ENCODE measurements around the gene RNF41.

The RNF41 gene

GRCh38 chr12:56257071-56257470 is 35.3 kb upstream of the RNF41 start:
- TF ChIP-seq POLR2A (IDR thresholded peaks at IDR 0.05; ENCODE audit: low read depth, low read length) = no peak
- no peak for FAIRE-seq
- no peak for DNase-seq (ENCODE audit: insufficient read length, low spot score)

GRCh38 chr12:56256326-56256960 is 34.7 kb upstream of the RNF41 start:
- DNase-seq (ENCODE audit: insufficient read length, low spot score) (peak; percentile 74), FAIRE-seq (no peak)
- TF ChIP-seq POLR2A (IDR thresholded peaks at IDR 0.05; ENCODE audit: low read depth, low read length) = no peak

GRCh38 chr12:56255671-56256070 is 33.9 kb upstream of the RNF41 start:
- DNase-seq (ENCODE audit: insufficient read length, low spot score) (no peak), FAIRE-seq (no peak)
- TF ChIP-seq POLR2A (IDR thresholded peaks at IDR 0.05; ENCODE audit: low read depth, low read length) = no peak

- DNase-seq (ENCODE audit: insufficient read length, low spot score) = no peak
- FAIRE-seq = no peak
- TF ChIP-seq POLR2A (IDR thresholded peaks at IDR 0.05; ENCODE audit: low read depth, low read length) = no peak
Measured at GRCh38 chr12:56253091-56253490, 31.4 kb upstream of the RNF41 start.

- DNase-seq (ENCODE audit: insufficient read length, low spot score) (no peak), FAIRE-seq (no peak)
- no peak for TF ChIP-seq POLR2A (IDR thresholded peaks at IDR 0.05; ENCODE audit: low read depth, low read length)
Measured at GRCh38 chr12:56252649-56253048, 30.9 kb upstream of the RNF41 start.

GRCh38 chr12:56248711-56249110 is 27.0 kb upstream of the RNF41 start:
- FAIRE-seq (no peak), DNase-seq (ENCODE audit: insufficient read length, low spot score) (no peak)
- TF ChIP-seq POLR2A (IDR thresholded peaks at IDR 0.05; ENCODE audit: low read depth, low read length) = no peak

- no peak for DNase-seq (ENCODE audit: insufficient read length, low spot score)
- no peak for TF ChIP-seq POLR2A (IDR thresholded peaks at IDR 0.05; ENCODE audit: low read depth, low read length)
- FAIRE-seq = no peak
Measured at GRCh38 chr12:56247923-56248322, 26.2 kb upstream of the RNF41 start.

- DNase-seq (ENCODE audit: insufficient read length, low spot score) (no peak), FAIRE-seq (no peak)
- TF ChIP-seq POLR2A (IDR thresholded peaks at IDR 0.05; ENCODE audit: low read depth, low read length) = no peak
Measured at GRCh38 chr12:56244494-56244893, 22.8 kb upstream of the RNF41 start.

GRCh38 chr12:56243731-56244181 is 22.0 kb upstream of the RNF41 start:
- no peak for TF ChIP-seq POLR2A (IDR thresholded peaks at IDR 0.05; ENCODE audit: low read depth, low read length)
- DNase-seq (ENCODE audit: insufficient read length, low spot score) = no peak
- FAIRE-seq = no peak

- no peak for DNase-seq (ENCODE audit: insufficient read length, low spot score)
- no peak for TF ChIP-seq POLR2A (IDR thresholded peaks at IDR 0.05; ENCODE audit: low read depth, low read length)
- FAIRE-seq = no peak
Measured at GRCh38 chr12:56242986-56243385, 21.3 kb upstream of the RNF41 start.

- no peak for DNase-seq (ENCODE audit: insufficient read length, low spot score)
- no peak for FAIRE-seq
- no peak for TF ChIP-seq POLR2A (IDR thresholded peaks at IDR 0.05; ENCODE audit: low read depth, low read length)
Measured at GRCh38 chr12:56241424-56242303, 19.9 kb upstream of the RNF41 start.

- no peak for FAIRE-seq
Measured at GRCh38 chr12:56237552-56237951, 15.8 kb upstream of the RNF41 start.

GRCh38 chr12:56236985-56237384 is 15.3 kb upstream of the RNF41 start:
- FAIRE-seq (no peak), DNase-seq (ENCODE audit: insufficient read length, low spot score) (no peak)
- no peak for TF ChIP-seq POLR2A (IDR thresholded peaks at IDR 0.05; ENCODE audit: low read depth, low read length)

More at GRCh38 chr12:56237552-56237951, 15.8 kb upstream of the RNF41 start:
- no peak for DNase-seq (ENCODE audit: insufficient read length, low spot score)
- TF ChIP-seq POLR2A (IDR thresholded peaks at IDR 0.05; ENCODE audit: low read depth, low read length) = no peak

- DNase-seq (ENCODE audit: insufficient read length, low spot score) (no peak), FAIRE-seq (no peak)
- no peak for TF ChIP-seq POLR2A (IDR thresholded peaks at IDR 0.05; ENCODE audit: low read depth, low read length)
Measured at GRCh38 chr12:56236091-56236490, 14.4 kb upstream of the RNF41 start.
